ENCODE results near the gene NDST1.
"Not testable (repeated sequence)": the region's sequence is repeated elsewhere in the genome, so short reads cannot be mapped to it uniquely, and the experiment has no call there.

Gene NDST1

DNA sequence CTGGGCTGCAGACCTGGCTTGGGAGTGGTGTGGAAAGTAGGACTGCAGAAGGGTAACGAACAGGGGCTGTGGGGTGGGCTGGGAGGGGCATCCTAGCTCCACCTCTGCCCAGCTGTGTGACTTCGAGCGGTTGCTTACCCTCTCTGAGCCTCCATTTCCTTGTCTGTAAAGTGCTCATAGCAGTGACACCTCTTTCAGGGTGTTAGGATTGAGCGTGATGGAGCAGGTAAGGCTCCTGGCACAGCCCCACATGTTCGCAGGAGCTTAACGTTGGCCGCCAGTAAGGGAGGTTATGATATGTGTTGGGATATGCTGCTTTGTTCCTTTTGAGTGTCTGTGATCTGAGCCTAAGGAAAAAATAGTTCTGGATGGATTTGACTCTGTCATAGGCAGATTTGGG is 2.1 kb downstream of the NDST1 start:
- DNase-seq, result no peak

DNA sequence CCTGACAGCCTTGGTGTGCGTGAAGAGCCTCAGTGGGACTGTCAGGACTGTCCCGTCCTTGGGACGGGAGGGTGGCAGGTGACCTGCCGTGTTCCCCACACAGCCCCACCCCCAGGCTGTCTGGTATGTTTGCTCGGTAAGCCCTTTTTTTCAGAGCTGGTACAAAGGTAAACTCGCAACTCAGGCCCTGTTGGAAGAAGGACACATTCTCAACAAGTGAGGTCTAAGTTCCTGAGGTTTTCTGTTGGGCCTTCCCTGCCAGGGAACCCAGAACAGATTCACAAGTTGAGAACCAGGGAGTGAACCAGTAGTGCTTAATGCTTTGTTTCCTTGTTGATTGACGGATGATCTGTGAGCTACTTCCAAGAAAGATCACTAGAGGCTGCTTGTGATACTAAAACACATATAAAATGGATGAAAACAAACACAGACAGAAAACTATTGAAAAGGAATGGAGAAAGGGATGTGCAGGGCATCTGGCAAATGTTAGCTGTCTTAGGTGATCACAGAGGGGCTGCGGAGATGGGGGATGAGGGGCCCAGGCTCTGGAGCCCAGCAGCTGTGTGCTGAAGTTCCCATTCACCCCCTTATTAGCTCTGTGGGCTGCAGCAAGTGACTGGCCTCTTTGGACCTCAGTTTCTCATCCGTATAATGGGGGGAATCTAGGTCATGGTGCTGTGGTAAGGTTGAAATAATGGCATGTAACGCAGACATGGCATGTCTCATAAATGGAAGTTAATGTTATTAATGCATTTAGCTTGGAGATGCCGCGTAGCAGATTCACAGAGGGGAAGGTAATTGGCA is 2.7 kb downstream of the NDST1 start:
- no peak for DNase-seq

DNA sequence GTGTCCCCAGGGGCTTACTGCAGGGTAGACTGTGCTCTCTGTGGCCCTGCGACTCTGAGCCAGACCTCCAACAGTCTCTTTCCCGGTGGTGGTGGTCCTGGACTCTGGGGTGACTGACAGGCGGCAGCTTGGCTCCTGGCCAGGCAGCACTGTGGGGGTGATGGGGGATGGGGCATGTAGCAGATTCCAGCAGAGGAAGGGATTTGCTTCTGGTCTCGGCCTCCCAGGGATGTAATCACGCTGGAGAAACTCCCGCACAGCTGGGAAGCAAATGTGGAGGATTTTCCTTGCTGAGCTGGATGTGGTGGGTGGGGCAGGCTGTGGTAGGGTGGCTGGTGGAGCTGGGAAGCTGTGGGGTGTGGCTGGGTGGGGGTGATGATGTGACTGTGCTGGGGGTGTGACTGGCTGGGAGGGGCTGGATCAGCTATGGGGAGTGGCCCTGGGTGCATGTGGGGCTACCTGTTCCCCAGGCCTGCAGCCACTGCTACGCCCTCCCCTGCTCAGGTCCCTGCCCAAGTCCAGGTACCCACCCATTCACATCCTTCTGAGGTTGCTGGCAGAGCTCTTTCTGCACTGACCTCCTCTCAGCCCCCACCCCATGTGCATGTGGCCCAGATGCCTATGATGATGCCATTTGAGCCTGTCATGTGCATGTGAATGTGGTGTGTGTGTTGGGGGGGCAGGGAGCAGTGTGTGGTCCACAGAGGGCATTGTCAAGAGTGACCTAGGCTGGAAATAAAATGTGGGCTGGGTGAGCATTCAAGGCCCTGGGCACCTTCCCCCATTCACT is 3.8 kb downstream of the NDST1 start:
- DNase-seq, result no peak

DNA sequence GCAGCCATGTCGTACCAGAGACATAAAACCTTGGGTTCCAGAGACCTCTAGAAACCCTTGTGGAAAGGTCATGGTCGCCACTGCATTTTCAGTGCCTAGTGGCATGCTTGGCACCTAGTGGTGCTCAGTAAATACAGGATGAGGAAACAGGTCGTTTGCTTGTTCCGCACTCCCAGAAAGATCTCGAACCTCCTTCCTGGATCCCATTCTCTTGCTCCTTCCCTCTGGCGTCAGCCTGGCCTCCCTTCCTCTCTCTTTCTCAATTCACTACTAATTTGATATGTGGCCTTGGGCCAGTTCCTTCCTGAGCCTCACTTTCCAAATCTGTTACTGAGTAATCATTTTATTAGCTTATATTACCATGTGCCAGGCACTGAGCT is 4.4 kb downstream of the NDST1 start:
- DNase-seq, result no peak

DNA sequence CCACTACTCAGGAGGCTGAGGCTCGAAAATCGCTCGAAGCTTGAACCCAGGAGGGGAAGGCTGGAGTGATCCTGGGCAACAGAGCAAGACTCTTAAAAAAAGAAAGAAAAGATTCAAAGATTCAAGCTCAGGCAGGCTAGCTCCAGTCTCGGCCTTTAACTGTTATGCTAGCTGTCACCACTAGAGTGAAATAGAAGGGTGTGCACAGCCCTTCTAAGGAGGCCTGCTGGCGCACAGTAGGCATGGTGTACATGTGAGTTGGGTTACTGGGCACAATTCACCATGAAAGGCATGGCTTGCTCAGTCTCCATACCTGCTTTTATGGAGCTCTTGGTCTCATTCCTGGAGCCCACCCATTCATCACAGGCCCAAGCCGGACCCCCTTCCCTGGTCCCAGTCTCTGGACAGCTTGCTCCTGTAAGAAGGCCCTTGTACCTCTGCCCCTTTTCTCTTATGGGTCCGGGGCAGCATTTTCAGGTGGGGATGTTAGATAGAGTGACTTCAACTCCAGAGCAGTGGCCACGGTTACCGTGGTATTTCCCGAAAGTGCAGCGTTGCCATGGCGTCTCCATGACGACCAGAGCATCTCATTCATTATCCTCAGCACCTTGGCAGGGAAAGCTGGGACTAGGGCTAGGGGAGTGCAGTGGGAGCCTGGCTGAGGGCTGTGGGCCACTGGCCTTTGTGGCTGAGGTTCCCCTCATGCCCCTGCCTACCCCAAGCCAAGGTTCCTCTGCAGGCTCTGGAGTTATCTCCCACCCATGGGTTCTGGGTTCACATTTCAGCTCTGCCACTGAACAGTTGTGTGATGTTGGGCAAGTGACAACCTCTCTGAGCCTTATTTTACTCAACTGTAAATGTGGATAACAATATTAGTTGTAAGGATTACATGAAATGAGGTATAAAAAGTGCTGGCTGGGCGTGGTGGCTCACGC is 5.7 kb downstream of the NDST1 start:
- DNase-seq, result no peak

DNA sequence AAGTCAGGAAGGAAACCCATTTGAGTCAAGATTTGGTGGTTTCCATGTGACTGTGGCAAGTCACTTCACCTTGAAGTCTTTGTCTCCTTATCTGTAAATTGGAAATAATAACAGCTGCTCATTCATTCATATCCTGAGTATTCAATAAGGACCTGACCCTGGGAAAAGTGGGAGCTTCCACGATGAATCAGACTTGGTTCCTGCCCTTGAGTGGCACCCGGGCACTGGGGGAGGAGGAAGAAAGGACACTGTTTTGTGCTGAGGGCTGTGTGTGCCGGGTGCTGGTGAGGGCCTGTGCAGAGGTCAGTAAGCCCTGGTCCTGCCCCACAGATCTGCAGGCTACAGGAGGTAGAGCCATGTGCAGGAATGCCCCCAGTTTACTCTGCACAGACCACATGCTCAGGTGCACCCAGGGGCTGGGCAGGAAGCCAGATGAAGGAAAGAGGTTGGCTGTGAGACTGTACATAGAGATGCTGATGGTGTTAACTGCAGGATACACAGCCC is 6.8 kb downstream of the NDST1 start:
- DNase-seq, result no peak

DNA sequence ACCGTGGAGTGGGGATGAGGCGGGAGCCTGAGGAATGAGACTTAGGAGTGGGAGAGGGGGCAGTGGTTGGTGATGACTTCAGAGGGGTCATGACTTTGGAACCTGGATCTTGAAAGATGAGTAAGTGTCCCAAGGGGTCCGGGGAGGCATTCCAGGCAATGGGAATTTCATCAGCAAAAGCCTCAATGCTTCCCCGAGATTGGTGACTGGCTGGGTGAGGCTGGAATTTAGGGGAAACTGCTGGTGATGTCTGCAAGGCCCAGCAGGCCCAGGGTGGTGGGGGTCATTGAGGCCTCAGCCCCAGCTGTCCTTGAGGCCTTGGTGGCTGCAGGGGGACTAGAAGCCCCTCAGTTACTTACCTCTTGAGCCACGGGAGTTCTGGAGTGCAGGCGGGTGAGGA is 7.5 kb downstream of the NDST1 start:
- no peak for DNase-seq

DNA sequence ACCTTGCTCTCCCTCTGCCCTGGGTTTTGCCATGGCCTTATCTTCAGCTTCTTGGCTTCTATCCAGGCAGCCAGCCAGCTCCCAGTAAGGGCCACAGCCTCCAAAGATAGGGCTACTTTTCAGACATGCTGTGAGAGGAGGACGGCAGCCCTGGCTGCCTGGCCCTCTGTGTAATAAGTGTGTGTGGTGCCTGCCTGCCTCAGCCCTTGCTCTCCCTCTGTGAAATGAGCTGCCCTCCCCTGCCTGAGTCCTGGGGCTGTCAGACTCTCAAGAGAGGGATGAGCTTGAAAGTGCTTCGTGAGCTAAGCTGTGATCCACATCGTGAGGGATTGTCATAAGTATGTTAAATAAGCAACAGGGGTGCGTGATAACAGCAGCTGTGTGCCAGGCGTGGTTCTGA is 8.1 kb downstream of the NDST1 start:
- no peak for DNase-seq

DNA sequence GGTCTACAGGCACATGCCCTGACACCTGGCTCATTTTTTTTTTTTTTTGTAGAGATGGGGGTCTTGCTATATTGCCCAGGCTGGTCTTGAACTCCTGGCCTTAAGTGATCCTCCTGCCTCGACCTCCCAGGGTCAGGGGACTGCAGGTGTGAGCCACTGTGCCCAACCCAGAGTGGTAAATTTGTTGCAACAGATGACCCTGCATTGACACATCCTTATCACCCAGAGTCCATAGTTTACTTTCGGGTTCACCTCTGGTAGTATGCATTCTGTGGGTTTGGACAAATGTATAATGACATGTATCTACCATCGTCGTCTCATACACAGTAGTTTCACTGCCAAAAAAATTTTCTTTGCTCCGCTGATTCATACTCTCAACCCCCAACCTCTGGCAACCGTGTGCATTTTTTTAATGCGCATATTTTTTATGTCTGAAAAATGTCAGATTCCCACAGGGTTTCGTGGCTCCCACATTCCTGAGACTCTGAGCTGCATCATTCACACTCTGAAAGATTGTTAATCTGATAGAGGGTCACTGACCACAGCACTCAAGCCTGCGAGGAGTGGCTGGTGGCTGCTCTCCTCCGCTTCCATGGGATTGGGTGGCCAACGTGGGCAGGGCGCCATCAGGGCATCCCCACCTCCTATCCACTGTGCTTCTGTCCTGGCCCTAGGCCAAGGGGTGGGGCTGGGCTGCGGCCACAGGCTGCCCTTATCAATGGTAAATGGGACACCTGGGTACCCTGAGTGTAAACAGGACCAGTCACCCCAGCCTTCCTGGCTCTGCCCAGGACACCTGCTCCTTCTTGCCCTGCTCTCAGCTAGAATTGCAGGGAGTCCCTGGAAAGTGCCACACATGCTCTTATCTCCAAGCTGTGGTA is 9.6 kb downstream of the NDST1 start:
- no peak for DNase-seq

DNA sequence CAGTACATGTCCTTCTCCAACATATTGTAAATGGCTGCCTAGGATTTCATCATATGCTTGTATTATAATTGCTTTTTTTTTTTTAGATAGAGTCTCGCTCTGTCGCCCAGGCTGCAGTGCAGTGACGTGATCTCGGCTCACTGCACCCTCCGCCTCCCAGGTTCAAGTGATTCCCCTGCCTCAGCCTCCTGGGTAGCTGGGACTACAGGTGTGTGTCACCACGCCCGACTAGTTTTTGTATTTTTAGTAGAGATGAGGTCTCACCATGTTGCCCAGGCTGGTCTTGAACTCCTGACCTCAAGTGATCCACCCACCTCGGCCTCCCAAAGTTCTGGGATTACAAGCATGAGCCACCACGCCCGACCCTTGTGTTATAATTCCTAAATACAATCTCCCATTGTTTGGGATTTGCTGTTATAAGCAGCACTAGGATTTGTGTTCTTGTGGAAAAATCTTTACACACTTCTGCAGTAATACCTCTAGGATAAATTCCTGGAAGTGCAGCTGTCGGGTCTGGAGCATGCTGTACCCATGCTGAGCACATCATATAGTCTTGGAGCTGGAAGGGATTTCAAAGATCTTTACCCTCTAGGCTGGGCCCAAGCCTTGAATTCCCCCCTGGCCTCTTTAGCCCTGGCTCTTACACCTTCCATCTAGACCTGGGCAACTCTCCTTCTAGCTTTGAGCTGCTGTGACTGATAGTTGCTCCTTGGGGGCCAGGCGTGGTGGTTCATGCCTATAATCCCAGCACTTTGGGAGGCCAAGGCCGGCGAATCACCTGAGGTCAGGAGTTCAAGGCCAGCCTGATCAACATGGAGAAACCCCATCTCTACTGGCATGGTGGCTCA is 11.0 kb downstream of the NDST1 start:
- DNase-seq, result not testable (repeated sequence)

DNA sequence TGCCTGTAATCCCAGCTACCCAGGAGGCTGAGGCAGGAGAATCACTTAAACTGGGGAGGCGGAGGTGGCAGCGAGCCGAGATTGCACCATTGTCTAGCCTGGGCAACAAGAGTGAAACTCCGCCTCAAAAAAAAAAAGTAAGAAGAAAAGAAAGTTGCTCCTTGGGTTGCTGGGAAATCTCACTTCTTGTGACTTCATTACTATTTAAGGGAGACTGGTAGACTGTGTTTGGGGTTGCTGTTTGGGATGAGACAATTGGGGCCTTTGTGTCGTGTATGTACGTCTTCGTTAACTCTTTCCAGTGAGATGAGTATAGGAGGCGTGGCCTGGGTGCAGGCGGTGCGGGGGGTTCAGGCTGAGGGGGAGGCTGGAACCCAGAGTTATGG is 11.6 kb downstream of the NDST1 start:
- no peak for DNase-seq

DNA sequence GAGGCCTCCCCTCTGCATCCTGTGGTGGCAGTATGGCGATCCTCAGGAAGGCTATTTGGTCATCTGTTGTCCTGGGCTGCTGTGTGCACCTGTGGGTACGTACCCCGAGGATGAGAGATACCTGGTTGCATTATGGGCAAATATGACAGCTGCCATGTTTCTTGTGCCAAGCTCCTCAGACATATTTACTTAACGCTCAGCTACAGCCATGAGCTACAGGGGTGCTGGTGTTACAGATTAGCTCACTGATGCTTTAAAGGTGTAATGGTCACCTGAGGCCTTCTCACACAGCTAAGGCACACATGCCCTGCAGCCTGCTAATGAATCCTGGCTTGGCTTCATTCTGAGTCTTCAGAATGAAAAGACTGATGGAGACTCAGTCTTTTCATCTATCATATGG is 12.0 kb downstream of the NDST1 start:
- DNase-seq, result no peak

DNA sequence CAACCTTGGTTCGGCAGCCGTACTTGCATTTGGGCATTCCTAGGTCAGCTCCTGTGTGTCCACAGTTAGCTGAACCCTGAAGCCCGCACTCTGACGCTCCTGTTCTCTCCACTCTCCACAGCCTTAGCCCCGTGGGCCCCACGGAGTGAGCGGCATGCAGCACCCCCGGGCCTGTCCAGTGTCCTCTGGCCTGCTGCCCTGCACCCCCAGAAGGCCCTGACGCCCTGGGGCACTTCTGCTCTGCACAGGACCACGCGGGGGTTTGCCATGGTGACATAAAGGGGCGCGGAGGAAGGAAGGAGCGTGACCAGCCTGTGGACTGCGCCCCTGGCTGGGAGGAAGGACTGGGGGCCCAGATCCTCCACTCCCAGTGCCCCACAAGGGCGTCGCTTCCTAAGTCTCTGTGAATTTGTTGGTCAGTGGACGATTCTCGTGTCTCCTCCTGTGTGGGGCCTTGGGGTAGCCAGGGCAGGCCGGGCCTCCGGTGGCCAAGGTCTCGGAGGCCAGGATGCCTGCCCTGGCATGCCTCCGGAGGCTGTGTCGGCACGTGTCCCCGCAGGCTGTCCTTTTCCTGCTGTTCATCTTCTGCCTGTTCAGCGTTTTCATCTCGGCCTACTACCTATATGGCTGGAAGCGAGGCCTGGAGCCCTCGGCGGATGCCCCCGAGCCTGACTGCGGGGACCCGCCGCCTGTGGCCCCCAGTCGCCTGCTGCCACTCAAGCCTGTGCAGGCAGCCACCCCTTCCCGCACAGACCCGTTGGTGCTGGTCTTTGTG is 13.0 kb downstream of the NDST1 start:
- no peak for DNase-seq

DNA sequence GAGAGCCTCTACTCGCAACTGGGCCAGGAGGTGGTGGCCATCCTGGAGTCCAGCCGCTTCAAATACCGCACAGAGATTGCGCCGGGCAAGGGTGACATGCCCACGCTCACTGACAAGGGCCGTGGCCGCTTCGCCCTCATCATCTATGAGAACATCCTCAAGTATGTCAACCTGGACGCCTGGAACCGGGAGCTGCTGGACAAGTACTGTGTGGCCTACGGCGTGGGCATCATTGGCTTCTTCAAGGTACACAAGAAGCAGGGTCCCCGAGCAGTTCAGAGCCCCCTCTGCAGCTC is 13.5 kb downstream of the NDST1 start:
- DNase-seq, result no peak

DNA sequence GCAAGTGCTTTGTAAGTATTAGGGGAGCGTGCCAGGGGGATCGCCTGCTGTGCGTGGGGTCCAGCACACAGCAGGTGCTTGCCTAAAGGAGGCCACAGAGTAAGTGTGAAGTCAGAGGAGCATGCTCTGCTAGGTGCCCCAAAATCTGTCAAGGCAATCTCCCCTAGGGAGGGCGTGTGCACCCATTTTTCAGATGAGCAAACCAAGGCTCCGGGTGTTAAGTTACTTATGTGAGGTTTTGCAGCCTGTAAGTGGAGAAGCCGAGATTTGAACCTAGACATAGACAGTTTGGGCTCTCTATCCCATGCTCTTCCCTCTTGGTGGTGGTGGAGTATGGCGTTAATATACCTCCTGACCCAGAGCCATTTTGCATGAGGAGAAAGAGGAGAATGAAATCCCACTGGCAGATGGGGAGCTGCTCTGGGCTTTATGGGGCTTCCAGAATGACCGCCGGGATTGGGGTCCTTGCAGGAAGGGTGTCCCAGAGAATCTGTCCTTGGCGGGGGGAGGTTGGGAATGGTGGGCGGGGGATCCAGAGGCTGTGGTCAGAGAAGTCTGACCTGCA is 14.1 kb downstream of the NDST1 start:
- DNase-seq, result no peak

DNA sequence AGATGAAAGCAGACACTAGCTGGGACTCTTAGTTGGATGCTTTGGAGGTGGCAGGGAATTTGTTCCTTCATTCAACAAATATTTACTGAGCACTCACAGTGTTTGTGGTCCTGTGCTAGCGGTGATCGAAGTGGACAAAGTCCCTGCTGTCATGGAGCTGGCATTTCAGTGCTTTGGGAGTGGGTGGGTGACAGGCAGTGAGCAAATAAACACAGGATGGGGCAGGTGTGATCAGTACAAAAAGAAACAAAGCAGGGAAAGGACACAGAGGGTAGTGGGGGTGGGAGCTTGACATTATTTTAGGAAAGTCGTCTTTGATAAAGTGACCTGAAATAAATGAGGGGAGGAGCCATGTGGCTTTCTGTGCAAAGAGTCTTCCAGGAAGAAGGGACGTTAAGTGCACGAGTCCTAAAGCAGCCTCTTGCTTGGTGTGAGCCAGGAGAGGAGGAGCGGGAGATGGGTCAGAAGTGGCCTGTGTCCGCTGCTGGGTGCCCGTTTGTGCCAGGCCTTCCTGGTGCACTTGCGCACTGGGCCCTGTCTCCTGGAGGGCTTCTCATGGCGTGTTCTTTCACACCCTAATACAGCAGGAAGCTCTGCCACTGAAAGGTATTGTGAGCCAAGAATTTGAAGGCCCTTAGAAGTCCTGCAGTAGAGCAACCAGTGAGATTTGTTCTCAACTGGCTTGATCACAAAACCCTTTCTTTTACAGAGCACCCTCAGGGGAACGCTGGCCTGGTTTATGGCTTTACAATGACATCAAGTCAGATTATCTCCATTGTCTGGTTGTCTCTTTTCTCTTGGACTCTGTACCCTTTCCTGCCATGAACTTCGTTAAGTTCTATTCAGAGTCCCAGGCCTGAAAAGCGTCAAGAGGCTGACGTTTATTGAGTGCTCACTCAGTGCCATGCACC is 14.8 kb downstream of the NDST1 start:
- no peak for DNase-seq

DNA sequence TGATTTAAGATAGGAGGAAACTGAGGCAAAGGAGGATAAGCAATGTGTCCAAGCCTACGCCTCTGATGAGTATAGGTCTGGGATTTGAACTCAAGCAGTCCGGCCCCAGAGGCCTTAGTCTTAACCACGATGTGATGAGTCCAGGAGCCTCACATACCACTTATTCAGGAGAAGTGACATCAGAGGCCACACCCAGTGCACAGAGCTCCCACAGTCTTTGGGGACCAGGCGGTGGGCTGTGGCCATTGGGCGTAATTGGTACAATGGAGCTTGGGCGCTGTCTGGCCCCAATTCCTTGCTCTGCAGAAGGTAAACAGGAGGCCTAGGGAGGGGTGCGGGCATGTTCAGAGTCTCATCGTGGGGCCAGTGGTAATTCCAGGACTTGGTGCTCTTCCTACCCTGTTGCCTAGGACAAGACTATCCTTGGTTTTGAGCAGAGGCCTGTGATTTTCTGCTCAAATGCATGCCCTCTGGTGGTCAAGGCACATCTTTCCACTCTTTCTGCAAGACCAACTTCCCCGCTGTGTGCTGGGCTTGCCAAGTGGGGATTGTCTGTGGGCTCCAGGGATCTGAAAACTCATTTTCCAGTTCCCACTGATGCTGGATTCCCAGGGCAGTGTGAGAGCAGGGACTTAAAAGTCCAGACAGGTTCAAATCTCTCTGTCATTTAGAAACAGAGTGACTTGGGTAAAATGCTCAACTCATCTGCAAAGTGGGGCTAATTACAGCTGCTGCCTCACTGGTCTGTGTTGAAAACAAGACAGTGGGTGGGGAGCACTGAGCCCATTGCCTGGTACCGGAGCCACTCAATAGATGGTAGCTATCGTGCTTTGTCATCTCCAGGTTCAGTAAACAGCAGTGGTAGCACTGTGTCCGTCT is 15.8 kb downstream of the NDST1 start:
- no peak for DNase-seq

DNA sequence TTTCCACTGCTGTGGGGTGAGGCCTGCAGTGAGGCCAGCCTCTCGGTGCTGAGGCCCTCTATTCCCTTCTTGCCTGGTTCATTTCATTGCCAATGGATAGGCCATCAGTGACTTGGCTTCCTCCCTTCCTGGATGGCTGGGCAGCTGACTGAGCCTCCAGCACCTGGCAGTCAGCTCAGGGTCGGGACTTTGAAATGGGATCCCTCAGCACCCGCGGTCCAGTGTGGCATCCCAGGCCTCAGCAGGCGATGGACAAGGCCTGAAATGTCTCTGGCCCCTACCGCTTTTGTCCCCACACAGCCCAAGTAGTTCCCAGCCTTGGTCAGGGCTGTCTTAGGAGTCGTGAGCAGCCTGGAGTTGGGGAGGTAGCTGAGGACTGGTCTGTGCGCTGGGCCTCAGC is 17.2 kb downstream of the NDST1 start:
- DNase-seq, result no peak
